ENCODE results near the gene NFASC.

The NFASC gene

DNA sequence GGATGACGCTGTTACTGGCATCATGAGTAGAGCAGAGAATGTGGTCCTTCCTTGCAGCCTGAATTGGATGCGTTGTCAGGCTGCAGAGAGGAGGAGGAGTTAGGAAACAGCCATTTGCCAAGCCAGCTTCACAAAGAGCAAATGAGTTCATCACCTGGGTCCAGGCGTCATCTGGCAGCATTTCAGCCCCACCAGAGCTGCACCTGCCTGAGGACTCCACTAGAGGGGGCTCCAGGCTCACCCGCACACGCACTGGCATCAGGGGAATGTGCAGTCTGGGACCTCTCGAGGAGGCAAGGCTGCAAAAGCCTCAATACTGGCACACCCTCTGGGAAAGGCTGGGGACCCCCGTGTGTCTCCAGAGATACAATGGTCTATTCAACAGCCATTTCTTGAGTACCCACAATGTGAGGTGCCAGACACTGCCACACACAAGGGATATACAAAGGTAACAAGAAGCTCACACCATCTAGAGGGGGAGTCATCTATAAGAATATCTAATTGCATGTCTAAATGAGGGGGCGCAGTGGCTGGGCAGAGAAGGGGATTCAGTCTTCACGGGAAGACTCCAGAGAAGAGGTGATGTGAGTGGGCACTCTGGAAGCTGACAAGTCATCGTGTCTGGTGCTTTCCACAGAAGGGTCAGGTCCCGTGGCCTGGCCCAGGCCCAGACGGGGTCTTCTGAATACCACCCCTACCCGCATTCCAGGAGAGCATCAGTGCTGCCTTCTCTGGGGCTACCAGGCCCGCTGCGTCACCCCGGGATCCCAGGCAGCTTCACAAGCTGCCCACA is 118.8 kb downstream of the NFASC start:
- DNase-seq, result peak; percentile 36 to 66

DNA sequence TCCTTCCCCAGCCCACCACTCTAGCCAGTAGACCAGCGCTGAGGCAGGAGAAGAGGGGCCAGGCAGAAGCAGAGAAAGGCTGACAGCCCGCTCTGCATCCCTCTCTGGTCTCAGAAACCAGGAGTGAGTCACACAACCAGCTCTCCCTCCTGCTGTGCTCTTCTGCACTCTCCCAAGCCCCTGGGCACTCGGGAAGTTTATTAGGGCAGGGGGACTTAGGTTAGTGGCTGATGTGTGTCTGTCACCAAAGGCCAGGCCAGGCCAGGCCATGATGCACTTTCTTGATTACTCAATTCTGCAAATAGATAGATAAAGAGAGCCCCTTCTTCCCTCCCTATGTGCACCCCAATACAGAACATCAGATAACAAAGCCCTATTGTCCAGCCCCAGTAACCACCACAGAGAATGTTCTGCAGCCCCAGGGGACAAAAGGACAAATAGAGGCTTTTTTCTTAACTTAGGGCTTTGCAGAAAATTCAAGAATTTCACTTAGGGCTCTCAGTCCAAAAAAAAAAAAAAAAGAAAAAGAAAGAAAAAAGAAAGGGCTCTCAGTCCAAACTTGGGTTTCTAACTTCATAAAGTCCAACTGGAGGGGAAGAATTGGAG is 119.5 kb downstream of the NFASC start:
- DNase-seq, result no peak

DNA sequence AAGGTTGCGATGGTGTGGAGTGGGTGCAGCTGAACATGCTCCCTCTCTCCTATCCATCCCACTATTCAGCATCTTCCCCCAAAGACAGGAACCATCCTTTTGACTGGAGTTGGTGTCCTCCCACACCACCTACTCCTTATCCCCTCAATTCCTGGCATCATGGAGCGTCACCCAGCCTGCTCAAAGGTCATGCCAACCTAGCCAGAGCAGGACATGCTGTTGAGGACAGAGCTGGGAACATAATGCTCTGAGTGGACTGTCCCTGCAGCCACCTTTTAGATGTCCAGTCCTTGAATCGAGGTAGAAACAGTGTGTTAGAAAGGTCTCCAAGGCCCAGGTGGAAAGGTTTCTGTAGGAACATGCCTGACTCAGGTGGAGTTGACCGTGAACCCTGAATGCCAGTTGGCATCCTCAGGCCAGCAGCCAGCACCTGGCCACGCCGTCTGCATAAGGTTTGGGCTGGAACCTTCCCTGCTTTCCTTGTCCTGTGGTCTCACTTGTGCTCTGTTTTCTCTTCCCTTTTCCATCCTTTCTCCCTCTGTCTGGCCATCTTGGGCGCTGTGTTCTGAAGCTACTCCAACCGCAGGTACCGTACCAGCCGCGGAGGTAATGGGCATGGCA is 120.2 kb downstream of the NFASC start:
- DNase-seq, result no peak

DNA sequence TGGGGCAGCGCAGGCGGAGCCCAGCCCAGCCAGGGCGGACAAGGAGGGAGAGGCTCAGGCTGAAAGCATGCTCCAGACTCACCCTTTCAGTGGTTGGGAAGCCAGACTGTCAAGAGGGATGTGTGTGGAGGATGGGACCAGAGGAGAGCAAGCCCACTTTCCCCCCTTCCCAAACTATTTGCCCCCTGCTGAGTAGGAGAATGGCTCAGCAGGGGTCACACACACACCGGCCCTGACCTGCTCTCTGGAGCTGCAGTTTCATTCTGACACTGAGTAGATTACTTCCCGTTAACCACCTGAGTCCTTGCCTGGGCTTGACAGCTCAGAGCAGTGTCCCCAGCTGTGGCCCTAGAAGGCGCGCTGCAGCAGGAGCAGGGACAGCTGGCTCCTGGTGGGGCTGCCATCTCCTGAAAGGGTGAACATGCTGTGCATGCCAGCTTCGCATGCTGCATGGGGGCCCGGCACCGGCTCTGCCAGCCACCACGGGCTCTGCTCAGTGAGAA is 120.7 kb downstream of the NFASC start:
- no peak for DNase-seq

DNA sequence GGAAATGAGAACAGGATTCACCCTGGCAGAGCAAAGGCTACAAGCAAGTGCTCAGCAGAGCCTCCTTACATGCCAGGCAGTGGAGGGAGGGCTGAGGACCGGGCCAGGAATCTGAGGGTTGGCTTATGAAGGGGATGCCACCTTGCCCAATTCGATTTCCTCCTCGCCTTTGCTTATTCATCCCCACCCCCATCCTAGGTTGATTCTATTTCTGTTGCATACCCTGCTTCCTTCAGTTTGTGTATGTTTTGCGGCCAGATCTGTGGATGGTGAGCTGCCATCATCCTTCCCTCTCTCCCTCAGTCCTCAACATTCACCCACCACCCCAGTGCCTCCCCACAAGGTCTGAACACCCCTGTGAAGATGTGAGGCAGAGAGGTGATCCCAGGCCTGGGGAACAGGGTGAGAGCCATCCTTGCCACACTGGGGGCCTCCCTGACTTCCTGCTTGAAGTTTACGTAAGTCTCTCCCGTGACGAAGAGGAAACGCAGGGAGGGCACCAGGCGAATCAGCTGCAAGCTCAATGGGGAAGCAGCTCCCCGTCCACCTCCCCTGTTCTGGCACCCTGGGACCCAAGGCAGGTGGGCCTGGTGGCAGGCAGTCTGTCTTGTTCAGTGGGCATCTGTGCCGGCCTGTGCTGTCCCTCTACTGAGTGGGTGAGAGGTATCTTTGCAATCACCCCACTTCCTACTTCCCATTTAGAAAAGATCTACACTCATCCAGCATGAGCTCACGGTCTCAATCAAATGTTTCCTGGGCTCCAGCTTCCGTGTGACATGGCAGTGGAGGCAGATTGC is 121.7 kb downstream of the NFASC start:
- peak; percentile 27 to 34 for DNase-seq

DNA sequence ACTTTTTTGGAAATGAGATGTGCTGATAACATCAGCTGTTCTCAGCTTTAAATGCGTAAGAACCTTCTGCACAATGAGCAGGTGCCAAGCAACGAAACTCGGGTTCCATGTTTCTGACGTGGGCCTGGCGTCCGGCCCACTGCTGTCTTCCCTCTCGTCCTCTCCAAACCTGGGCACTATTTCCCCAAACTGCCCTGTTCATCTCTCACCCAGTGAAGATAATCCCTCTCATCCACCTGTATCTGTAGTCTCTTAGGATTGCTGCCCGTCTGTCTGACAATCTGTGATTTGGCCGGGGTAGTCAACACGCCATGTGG is 122.3 kb downstream of the NFASC start:
- DNase-seq, result no peak

DNA sequence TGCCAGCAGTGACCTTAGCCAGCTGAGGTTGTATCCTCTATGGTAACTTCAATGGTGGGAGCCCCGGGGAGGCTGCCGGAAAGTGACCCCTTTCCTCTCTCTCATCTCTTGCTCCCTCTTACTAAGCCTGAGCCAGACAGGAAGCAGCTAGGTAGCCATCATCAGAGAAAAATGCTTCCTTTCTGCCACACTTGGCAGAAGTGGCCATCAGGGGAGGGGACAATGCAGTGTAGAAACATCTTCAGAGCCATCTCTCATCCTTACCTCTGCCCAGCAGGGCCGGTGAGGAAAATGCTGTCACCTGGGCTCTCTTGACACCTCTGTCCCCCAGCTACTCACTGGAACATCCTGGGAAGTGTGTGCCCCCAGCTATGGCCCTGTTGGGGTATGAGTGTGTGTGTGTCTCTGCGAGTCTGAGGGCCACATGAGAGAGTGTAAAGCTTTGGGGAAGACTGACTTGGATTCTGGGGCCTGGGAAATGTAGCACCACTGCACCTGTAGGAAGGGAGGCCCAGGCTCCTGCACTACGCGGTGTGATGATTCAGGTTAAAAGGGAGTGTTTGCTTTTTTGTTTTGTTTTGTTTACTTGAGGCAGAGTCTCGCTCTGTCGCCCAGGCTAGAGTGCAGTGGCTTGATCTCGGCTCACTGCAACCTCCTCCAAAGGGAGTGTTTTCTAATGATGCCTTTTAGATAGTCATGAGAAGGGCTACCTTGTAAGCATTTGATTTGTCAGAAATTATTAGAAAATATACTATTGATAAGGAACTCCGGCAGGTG is 123.6 kb downstream of the NFASC start:
- DNase-seq, result no peak

DNA sequence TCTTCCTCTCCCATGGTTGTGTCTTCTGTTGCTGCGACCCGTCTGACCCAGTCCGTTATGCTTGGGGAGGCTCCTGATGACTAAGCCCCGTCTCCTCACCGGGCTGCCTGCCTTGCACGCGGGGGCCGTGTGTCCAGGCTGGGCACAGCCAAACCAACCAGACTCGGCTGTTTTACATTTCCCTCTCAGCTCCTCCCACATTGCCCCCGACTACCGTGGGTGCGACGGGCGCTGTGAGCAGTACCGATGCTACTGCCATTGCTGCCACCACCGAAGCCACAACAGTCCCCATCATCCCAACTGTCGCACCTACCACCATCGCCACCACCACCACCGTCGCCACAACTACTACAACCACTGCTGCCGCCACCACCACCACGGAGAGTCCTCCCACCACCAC is 126.3 kb downstream of the NFASC start:
- no peak for DNase-seq

DNA sequence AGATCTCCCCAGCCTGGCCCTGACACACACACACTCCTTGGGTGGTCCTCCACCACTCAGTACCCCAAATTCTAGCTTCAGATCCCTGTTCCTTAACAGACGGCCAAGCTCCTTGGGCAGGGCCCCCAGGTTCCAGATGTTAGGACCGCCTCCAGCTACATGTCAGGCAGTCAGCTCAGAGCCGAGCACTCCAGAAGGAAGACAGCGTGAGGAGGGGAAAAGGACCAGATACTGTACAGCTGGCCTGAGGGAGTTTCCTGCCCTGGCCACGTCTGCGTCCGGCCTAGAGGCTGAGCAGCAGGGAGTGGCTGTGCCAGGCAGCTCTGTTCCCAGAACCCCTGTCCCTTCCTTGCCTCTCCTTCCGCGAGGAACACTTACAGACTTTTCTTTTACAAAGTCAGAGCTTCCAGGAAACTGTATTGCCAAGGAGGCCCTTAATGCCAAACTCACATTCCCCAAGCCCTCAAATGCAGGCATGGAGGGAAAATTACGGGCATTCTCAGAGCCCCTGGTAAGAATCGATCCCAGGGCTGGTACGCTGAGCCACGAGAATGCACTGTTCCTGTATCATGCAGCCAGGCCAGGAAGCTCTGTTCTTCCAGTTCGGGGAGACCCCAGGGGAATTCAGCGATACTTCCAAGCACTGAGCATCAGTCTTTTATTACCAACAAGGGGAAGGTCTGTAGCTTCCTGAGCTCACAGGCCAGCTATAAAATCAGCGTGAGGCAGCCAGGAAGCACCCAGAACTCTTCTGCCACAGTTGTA is 127.1 kb downstream of the NFASC start:
- DNase-seq, result no peak

DNA sequence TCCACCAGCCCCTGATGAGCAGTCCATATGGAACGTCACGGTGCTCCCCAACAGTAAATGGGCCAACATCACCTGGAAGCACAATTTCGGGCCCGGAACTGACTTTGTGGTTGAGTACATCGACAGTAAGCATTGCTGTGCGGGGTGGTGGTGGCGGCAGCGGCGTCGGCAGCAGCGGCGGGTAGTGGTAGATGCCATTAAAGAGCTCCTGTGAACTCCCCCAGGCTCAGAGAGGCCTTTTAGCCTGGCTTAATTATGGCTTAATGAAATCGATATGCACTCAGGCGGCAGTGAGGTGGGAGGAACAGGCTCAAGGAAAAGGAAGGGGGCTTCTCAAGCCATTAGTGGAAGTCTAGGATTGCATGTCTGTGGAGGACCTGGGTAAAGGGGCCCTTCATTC is 130.5 kb downstream of the NFASC start:
- no peak for DNase-seq

DNA sequence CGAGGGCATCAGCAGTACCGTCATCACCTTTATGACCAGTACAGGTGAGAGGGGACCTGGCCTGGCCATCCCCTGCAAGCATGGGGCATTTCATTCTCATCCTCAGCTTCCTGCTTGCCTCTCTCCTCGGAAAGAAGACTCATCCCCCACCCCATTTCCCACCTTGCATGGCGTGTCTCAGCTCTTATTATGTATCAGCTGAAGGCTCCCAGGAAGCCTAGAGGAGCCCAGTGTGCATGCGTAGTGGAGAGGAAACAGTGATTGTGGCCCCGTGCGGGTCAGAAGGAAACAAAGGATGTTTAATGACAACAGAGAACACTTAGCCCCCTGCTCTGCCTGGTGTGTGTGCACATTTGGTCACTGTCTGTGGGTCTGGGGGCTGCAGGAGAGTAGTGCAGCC is 132.0 kb downstream of the NFASC start:
- DNase-seq, result no peak

DNA sequence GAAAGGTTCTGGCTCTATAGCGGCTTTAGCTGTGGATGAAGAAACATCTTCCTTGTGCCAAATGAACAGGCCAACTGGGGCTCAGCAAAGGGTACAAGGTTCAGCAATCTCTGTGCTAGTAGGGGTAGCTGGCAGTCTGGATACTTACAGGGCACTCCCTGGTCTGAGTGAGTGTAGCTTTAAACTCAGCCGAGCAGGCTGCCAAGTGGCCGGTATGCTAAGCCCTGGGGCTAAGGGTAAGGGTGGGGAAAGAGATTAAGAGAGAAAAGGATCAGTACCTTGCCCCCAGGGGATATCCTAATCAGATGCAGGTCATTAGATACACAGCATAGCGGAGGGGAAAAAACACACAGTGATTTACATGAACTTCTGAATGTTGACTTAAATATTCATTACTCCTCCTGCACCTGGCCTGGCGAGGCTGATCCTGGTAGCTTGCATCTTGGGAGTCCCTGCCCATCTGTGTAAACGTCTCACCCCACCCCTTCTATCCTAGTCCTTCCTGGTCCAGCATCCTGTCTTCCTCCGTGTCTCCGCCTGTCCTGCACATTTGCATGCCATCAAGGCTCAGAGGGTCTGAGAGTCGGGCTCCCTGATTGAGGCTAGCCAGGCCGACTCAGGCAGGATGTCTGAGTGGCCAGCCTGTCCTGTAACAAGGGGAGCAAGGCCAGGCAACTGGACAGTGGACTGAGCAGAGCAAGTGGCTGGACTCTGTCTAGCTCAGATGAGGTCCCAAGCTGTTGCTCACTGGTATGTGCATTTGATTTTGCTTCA is 132.9 kb downstream of the NFASC start:
- DNase-seq, result no peak

DNA sequence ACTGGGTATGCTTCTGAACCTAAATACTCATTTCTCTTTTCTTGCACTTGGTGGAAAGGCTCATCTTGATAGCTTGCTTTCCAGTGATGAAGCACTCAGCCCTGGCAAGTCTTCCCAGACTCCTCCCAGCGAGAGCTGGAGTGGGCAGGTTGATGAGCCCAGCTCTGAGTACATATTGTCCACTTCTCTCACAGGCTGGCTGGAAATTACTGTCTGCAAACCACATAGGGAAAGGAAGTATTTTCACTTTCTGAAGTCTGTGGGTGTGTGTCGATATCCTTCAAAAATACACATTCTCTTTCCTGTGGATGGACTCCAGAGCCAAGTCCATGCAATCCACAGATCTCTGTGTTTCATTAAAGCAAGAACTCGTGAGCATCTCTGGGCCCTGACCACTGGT is 133.7 kb downstream of the NFASC start:
- no peak for DNase-seq

DNA sequence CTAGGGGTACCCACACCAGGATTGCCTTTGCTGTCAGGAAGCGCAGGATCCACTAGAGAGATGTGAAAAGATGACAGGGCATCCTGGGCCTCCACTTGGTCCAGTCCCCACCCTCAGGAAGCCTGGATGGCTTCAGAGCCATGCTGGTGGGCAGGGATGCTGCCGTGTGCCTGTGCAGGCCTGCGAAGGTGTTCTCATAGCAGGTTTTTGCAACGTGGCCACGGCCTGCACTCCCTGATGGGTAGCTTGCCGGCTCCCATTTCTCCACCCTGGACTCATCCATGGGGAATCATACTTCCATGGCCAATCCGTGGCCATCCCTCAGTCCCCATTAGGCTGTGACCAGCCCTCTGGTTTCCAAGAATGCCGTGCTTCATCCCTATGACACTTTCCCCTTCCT is 138.2 kb downstream of the NFASC start:
- no peak for DNase-seq

DNA sequence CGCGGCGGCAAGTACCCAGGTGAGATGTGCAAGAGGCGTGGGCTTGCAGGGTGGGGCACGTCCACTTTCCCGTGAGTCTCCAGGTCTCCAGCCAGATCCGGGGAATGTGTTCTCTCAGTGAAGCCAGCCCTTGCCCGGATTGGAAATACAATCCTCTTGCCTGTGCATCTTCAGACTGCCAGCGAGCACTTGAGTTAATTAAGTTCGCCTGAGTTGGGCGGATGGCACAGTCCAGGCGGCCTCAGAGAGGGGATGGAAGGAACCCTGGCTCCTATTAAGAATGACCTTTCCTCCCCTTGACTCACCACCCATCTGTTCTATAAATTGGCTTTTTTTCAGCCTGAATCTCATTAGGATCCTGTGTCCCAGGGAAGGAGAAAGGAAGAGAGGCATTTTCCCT is 139.0 kb downstream of the NFASC start:
- DNase-seq, result no peak

DNA sequence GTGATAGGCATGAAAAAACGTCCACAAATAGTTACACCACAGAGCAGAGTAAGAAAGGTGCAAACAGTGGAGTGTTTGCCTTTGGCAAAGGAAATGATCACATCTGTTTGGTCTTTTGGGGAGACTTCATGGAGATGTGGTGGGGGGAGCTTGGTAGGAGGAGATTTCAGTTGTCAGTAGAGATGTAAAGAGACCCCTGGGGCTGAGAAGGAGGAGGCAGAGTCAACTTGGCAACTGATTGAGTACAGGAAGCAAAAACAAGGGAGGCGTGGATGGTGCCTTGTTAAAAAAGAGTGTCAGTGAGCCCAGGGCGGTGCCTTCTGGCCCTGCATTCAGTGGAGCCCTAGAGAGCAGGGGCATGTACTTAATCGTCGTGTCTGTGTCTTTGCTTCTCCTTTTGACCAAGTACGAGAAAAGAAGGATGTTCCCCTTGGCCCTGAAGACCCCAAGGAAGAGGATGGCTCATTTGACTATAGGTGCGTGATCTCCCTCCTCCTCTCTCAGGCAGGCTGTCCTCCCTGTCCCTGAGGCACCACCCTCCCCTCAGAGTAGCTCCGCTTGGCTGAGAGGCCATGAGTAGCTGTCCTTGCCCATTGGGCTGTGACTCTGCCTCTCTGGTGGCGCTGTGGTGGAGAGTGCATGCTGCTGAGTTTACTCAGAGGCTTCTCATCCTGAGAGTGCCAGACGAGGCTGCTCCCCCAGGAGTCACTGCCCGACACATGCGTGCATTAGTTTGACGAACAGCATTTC is 141.9 kb downstream of the NFASC start:
- DNase-seq, result no peak

DNA sequence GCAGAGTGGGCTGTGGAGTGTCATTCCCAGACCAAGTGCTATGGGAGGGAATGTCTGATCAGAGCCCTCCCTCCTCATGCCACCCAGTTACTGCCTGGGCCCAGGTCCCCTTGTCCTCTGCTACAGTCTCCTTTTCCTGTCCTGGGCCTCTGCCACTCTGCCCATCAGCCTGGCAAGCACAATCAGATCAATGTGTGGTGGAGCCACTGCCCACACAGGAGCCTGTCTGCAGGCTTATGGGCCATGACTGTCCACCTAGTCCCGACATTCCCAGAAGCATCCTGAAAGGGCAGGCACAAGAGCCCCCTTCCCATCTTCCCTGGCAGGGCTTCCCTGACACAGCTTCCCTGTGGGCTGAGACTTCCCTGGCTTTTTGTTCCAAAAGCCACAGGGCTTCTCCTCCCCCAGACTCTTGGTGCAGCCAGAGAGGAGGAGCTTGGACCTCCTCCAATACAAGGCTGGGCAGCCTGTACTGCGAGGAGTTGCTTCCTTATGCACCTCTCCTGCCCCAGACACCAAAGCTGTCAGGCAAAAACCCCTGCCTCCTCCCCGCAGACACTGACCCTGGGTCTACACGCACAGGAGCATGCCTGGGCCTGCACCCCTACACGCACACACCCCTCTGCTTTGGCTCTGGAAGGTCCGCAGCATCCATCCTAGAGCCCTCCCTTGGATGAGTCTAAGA is 143.2 kb downstream of the NFASC start:
- peak in 1 of 2 experiments; percentile 3 for DNase-seq

DNA sequence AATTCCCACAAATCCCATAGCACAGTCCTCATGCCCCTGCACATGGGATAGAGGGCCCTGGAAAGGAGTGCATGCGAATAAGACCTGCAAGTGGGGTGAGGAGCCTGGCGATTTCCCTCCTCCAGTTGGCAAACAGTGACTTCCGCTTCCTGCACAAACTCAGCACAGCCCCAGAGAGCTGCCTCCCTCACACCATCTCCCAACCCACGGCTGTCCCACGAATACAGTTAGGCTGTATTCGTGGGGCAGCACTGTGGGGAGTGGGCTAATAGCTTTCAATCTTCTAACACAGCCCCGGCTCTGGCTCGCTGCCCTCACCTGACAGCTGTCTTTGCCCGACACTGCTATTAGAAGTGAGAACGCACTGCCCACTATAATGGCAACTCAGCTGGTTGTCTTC is 144.1 kb downstream of the NFASC start:
- DNase-seq, result peak; percentile 5 to 16

DNA sequence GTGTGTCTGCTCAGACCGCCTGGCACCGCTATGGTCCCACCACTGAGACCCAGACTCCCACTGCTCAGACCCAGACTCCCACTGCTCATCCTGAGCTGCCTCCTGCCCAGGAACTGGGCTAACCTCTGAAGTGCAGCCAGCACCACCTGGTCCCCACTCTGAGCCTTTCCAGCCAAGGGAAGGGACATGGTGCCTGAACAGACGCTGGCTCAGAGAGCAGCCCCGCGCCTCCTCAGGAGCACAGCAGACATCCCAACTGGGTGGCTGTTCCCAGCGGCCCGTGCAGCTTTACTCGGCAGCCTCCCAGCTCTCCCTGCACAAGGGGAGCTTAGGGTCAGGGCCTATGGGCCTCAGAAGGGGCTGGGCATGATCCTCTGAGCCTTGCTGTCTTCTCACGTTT is 144.6 kb downstream of the NFASC start:
- no peak for DNase-seq

DNA sequence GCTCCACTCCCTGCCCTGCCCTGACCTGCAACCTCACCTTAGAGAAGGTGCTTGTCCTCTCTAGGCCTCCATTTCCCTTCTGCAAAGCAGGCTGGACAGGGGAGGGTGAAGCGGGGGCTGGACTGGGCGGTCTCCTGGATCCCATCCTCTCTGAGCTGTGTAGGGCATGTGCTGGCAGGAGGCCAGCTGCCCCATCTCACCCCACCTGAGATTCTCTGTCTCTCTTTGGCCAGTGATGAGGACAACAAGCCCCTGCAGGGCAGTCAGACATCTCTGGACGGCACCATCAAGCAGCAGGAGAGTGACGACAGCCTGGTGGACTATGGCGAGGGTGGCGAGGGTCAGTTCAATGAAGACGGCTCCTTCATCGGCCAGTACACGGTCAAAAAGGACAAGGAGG is 145.4 kb downstream of the NFASC start:
- no peak for DNase-seq
